ENCODE measurements around the gene AVPI1. TPM values are rescaled to one million over a fixed set of nuclear protein-coding genes. Genes with fewer than 3 reads are reported as not detected.

AVPI1 gene
- total RNA-seq, 4 donors from 2014 or later = 1.4 to 14.1 (median 3.0) TPM

- no peaks in the 10 kb centered on the region for H3K9me3 ChIP-seq
- H3K4me1 ChIP-seq = no peaks in the 10 kb centered on the region
- no peak overlapping the region for H3K27ac ChIP-seq
- H3K4me3 ChIP-seq = no peak overlapping the region
- intact Hi-C loops (cut with DNase I; ENCODE audit: low total_unique reads) = no loop called here
- TF ChIP-seq CTCF (IDR thresholded peaks at IDR 0.05 in 4 of 5, conservative IDR thresholded peaks at IDR 0.05 in 1 of 5) (no peak), POLR2A (IDR thresholded peaks at IDR 0.05) (no peak)
- in situ Hi-C loops (cut with MboI; ENCODE audit: low sequenced_read_pairs in 4 of 4) = no loop called here
- ATAC-seq (no peak), DNase-seq (no peak)
- H3K27me3 ChIP-seq = no peaks in the 10 kb centered on the region
- H3K36me3 ChIP-seq = no peaks in the 10 kb centered on the region
Measured at GRCh38 chr10:97724341-97724941, 37.4 kb upstream of the AVPI1 start.

- H3K4me3 ChIP-seq = no peak overlapping the region
- ATAC-seq (no peak), DNase-seq (no peak)
- in situ Hi-C loops (cut with MboI; ENCODE audit: low sequenced_read_pairs in 4 of 4) = no loop called here
- no peak overlapping the region for H3K27ac ChIP-seq
- intact Hi-C loops (cut with DNase I; ENCODE audit: low total_unique reads) = no loop called here
- peaks cover 8 to 10% of the 10 kb centered on the region in 2 donors for H3K4me1 ChIP-seq
- no peaks in the 10 kb centered on the region for H3K9me3 ChIP-seq
- no peaks in the 10 kb centered on the region for H3K36me3 ChIP-seq
- H3K27me3 ChIP-seq = no peaks in the 10 kb centered on the region
- no peak for TF ChIP-seq POLR2A (IDR thresholded peaks at IDR 0.05)
- TF ChIP-seq CTCF (IDR thresholded peaks at IDR 0.05 in 4 of 5, conservative IDR thresholded peaks at IDR 0.05 in 1 of 5) = no peak
Measured at GRCh38 chr10:97723001-97723400, 36.0 kb upstream of the AVPI1 start.

GRCh38 chr10:97721871-97722780, 35.1 kb upstream of the AVPI1 start:
- DNase-seq (no peak), ATAC-seq (no peak)
- no peaks in the 10 kb centered on the region for H3K9me3 ChIP-seq
- no peaks in the 10 kb centered on the region for H3K27me3 ChIP-seq
- in situ Hi-C loops (cut with MboI; ENCODE audit: low sequenced_read_pairs in 4 of 4) = no loop called here
- H3K27ac ChIP-seq = no peak overlapping the region
- H3K4me3 ChIP-seq = no peak overlapping the region
- intact Hi-C loops (cut with DNase I; ENCODE audit: low total_unique reads) = no loop called here
- peaks cover 8 to 10% of the 10 kb centered on the region in 2 donors for H3K4me1 ChIP-seq
- TF ChIP-seq POLR2A (IDR thresholded peaks at IDR 0.05) (no peak), CTCF (IDR thresholded peaks at IDR 0.05 in 4 of 5, conservative IDR thresholded peaks at IDR 0.05 in 1 of 5) (no peak)
- no peaks in the 10 kb centered on the region for H3K36me3 ChIP-seq

- in situ Hi-C loops (cut with MboI; ENCODE audit: low sequenced_read_pairs in 4 of 4) = no loop called here
Measured at GRCh38 chr10:97719602-97720001, 32.6 kb upstream of the AVPI1 start.

More at GRCh38 chr10:97719602-97720001, 32.6 kb upstream of the AVPI1 start:
- Histone ChIP-seq H3K27me3 (peaks cover 4 to 6% (median 4%) of the 10 kb centered on the region in 3 donors), H3K9me3 (no peaks in the 10 kb centered on the region), H3K36me3 (no peaks in the 10 kb centered on the region), H3K27ac (peak overlapping the region in 1 of 4 donors; percentile 12), H3K4me1 (peaks cover 9 to 10% of the 10 kb centered on the region in 2 donors), H3K4me3 (no peak overlapping the region)
- no peak for DNase-seq
- no peak for TF ChIP-seq CTCF (IDR thresholded peaks at IDR 0.05 in 4 of 5, conservative IDR thresholded peaks at IDR 0.05 in 1 of 5)
- TF ChIP-seq POLR2A (IDR thresholded peaks at IDR 0.05) = no peak
- intact Hi-C loops (cut with DNase I; ENCODE audit: low total_unique reads) = no loop called here
- ATAC-seq = no peak

Measured in gastrocnemius medialis (tissue), 4 donors.